A549 (cell line): ENCODE results near the gene PRDM5. TPM values are rescaled to one million over a fixed set of nuclear protein-coding genes. Genes with fewer than 3 reads are reported as not detected.

Source experiments
- ATAC-seq, 2 experiments: fragments of 200-7000 bp in 1 of 2; fragments of >200 bp in 1 of 2; cut with Nextera tagmentation in 1 of 2; cut with Tn5 transposase in 1 of 2; 3 replicates each; pipeline versions ENCODE4 v1.8.0 to v1.9.1; 2018 to 2020; ENCODE audit warnings: mild to moderate bottlenecking in 1 of 2, moderate library complexity in 1 of 2
- CTCF ChIA-PET: fragments of 300-600 bp; sonication (Branson Sonifier 250); formaldehyde crosslinking; extraction: SDS; loops from one replicate; lab custom pipeline; 2021; ENCODE audit warnings: antibody characterized with exemption, inconsistent platforms; lab: Yijun Ruan, JAX
- POLR2A ChIA-PET: fragments of 350-600 bp; formaldehyde crosslinking; extraction: SDS; loops from one replicate; lab custom pipeline; 2021; ENCODE audit warnings: antibody characterized with exemption, inconsistent platforms; lab: Yijun Ruan, JAX
- DNase-seq, 2 experiments: peaks; one replicate each; pipeline versions ENCODE4 v3.0.0 to v3.0.0-alpha.2; 2011 to 2016; ENCODE audit warnings: low read depth in 1 of 2, low spot score in 1 of 2
- FAIRE-seq: peaks from 2 replicates; lab custom pipeline; 2011; peaks lifted over from hg19 to GRCh38; lab: Jason Lieb, UNC
- H3K27ac ChIP-seq, 2 experiments: fragments of >200 bp; sonication (Bioruptor Twin); formaldehyde crosslinking; 3 replicates each; pipeline ENCODE4 v1.5.1; 2016 to 2017
- H3K4me1 ChIP-seq: fragments of >200 bp; sonication (Bioruptor Twin); formaldehyde crosslinking; 3 replicates; pipeline ENCODE4 v1.6.1; 2016
- H3K4me2 ChIP-seq: fragments of >200 bp; sonication (Bioruptor Twin); formaldehyde crosslinking; 3 replicates; pipeline ENCODE4 v1.6.1; 2016
- H3K4me3 ChIP-seq: fragments of >200 bp; sonication (Bioruptor Twin); formaldehyde crosslinking; 3 replicates; pipeline ENCODE4 v1.5.1; 2016
- H3K9me3 ChIP-seq: fragments of >200 bp; sonication (Bioruptor Twin); formaldehyde crosslinking; 3 replicates; pipeline ENCODE4 v1.6.1; 2016
- ATOH8 ChIP-seq: fragments of 250-450 bp; sonication (Bioruptor Pico); IDR thresholded peaks from 2 replicates; pipeline ENCODE4 v1.5.0; 2020; ENCODE audit warnings: low read depth, mild to moderate bottlenecking, moderate library complexity
- CEBPB ChIP-seq, 2 experiments: fragments of >200 bp in 1 of 2; sonication (Bioruptor Twin) in 1 of 2; formaldehyde crosslinking in 1 of 2; IDR thresholded peaks; 2 replicates each; pipeline ENCODE4 v1.6.1; 2012 to 2016
- CHD2 ChIP-seq: fragments of 150-350 bp; IDR thresholded peaks from 2 replicates; pipeline ENCODE4 v1.6.1; 2014; ENCODE audit warnings: low read length; ENCODE audit not compliant: partially characterized antibody
- CTCF ChIP-seq: fragments of >200 bp; sonication (Bioruptor Twin); formaldehyde crosslinking; IDR thresholded peaks from 3 replicates; pipeline ENCODE4 v1.5.1; 2016
- EHMT2 ChIP-seq: fragments of 200-600 bp; sonication (generic); IDR thresholded peaks from 2 replicates; pipeline ENCODE4 v1.6.1; 2016; ENCODE audit warnings: antibody characterized with exemption, low read depth, mild to moderate bottlenecking, moderate library complexity
- ESRRA ChIP-seq: fragments of 150-350 bp; IDR thresholded peaks from 2 replicates; pipeline ENCODE4 v1.6.1; 2014; ENCODE audit warnings: mild to moderate bottlenecking, low read length, borderline replicate concordance
- FOSL2 ChIP-seq, 2 experiments: fragments of 450-650 bp in 1 of 2; fragments of >200 bp in 1 of 2; sonication (Bioruptor Twin) in 1 of 2; formaldehyde crosslinking; IDR thresholded peaks; 2 replicates each; pipeline versions ENCODE4 v1.5.0 to v1.6.1; 2016 to 2020; ENCODE audit warnings: mild to moderate bottlenecking in 1 of 2, moderate library complexity in 1 of 2
- GATA3 ChIP-seq: IDR thresholded peaks from 2 replicates; pipeline ENCODE4 v1.6.1; 2012; ENCODE audit warnings: borderline replicate concordance
- HDAC2 ChIP-seq: fragments of 200-600 bp; sonication (generic); IDR thresholded peaks from 2 replicates; pipeline ENCODE4 v1.6.1; 2016
- MAFK ChIP-seq: fragments of 450-650 bp; IDR thresholded peaks from 2 replicates; pipeline ENCODE4 v1.6.1; 2014; ENCODE audit not compliant: partially characterized antibody
- MAZ ChIP-seq: fragments of 150-350 bp; IDR thresholded peaks from 2 replicates; pipeline ENCODE4 v1.6.1; 2014; ENCODE audit warnings: antibody characterized with exemption, low read depth, low read length, borderline replicate concordance
- NPAS2 ChIP-seq: fragments of 250-450 bp; sonication (Bioruptor Pico); IDR thresholded peaks from 2 replicates; pipeline ENCODE4 v1.8.0; 2022; ENCODE audit warnings: mild to moderate bottlenecking, moderate library complexity, borderline replicate concordance
- POLR2AphosphoS2 ChIP-seq: conservative IDR thresholded peaks from 2 replicates; pipeline ENCODE4 v1.6.1; 2012; ENCODE audit warnings: low read length, improper control_type of control experiment, inconsistent platforms
- RAD21 ChIP-seq, 2 experiments: fragments of >200 bp in 1 of 2; sonication (Bioruptor Twin) in 1 of 2; formaldehyde crosslinking in 1 of 2; IDR thresholded peaks in 1 of 2; conservative IDR thresholded peaks in 1 of 2; 2 replicates in 1 of 2; 3 replicates in 1 of 2; pipeline ENCODE4 v1.6.1; 2012 to 2018; ENCODE audit warnings: inconsistent platforms in 1 of 2
- REST ChIP-seq: fragments of 200-600 bp; sonication (generic); IDR thresholded peaks from 2 replicates; pipeline ENCODE4 v1.6.1; 2016; ENCODE audit warnings: antibody characterized with exemption, mild to moderate bottlenecking, moderate library complexity
- SREBF2 ChIP-seq: fragments of 450-650 bp; IDR thresholded peaks from 2 replicates; pipeline ENCODE4 v1.6.1; 2014; ENCODE audit warnings: mild to moderate bottlenecking, moderate library complexity
- WGBS: methylation state at CpG from one replicate; pipeline ENCODE4 v1.1.6; 2017; ENCODE audit errors: missing lambda C conversion rate; 5-methylcytosine and 5-hydroxymethylcytosine counted together
- polyA plus RNA-seq, 4 experiments: library from polyadenylated mRNA; depleted of rRNA in 3 of 4; stranded (reverse); fragments of >200 nt; fragmentation: RNase III in 1 of 4; extraction: RNeasy Plus Mini Kit Qiagen cat#74134 plus additional on column Dnase treatment in 1 of 4; gene quantifications; 2 replicates in 3 of 4; 3 replicates in 1 of 4; pipeline ENCODE4 v1.2.3, GENCODE V29; 2011 to 2017
- TF ChIP-seq, protein P1 (sequence below): fragments of >200 bp; sonication (Bioruptor Twin); formaldehyde crosslinking; IDR thresholded peaks from 2 replicates; pipeline ENCODE4 v1.6.1; 2016
- TF ChIP-seq, protein P2 (sequence below): IDR thresholded peaks from 2 replicates; pipeline ENCODE4 v1.6.1; 2012
- TF ChIP-seq, protein P3 (sequence below): fragments of 150-350 bp; IDR thresholded peaks from 2 replicates; pipeline ENCODE4 v1.6.1; 2014; ENCODE audit warnings: low read depth, mild to moderate bottlenecking, low read length

PRDM5 gene
- polyA plus RNA-seq, 2 of the 4 experiments (the other 2 are of a cell fraction) = 6.5 to 12.9 TPM

DNA sequence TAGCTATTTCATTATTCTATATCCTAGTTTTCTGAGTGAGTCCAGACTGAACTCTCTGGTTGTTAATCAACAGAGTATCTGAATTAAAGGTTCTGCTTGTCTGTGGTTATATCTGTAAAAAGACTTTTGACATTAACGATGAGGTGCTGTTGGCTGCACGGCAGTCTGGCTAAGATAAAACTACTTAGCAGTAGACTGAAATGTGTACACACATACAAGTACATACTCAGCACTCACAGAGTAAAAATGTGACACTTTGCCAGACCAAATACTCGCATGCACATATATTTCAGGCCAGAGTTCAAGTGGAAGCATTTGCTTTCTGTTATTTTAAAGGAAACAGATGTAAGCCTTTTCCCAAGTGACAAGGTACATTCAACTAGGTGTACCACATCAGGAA lies 80.5 kb downstream of the PRDM5 start:
- no peaks in the 10 kb centered on the region for H3K4me1 ChIP-seq
- POLR2A ChIA-PET = no interaction called here
- 78% methylated on average over 3 of the region's 3 CpGs for whole genome bisulfite sequencing
- FAIRE-seq = no peak
- no peaks in the 10 kb centered on the region for H3K9me3 ChIP-seq
- CTCF ChIA-PET = no interaction called here
- no peak overlapping the region for H3K4me2 ChIP-seq
- TF ChIP-seq, protein P1, sequence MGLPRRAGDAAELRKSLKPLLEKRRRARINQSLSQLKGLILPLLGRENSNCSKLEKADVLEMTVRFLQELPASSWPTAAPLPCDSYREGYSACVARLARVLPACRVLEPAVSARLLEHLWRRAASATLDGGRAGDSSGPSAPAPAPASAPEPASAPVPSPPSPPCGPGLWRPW = no peak
- TF ChIP-seq FOSL2 (IDR thresholded peaks at IDR 0.05) (no peak), FOSL2 (CRISPR knock-in tag; IDR thresholded peaks at IDR 0.05) (no peak), EHMT2 (no peak), REST (no peak), NPAS2 (CRISPR knock-in tag) (no peak), SREBF2 (no peak), HDAC2 (no peak), CTCF (no peak), MAZ (no peak)
- ATAC-seq = no peak
- no peak overlapping the region for H3K27ac ChIP-seq
- H3K4me3 ChIP-seq = no peak overlapping the region
- DNase-seq = no peak

DNA sequence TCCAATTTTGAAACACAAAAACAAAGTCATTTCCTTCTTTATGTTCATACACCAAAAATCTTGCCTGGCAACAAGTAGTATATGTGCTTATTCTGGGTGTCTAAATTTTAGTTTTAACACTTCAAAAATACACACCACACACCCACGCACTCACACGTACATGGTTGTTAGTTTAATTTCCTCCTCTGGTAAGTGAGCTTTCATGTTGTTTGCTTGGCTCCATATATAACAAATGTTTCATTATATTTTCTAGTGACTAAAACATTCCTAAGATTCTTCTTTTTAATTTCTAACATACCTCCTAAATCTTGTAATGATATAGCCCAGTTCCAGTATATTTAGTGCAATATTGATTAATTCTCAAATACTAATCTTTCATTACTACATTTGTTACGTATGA lies 80.9 kb downstream of the PRDM5 start:
- CTCF ChIA-PET = no interaction called here
- no peak for TF ChIP-seq GATA3
- no peak for TF ChIP-seq CHD2
- TF ChIP-seq, all 56 proteins: peak for 0
- POLR2A ChIA-PET = no interaction called here

DNA sequence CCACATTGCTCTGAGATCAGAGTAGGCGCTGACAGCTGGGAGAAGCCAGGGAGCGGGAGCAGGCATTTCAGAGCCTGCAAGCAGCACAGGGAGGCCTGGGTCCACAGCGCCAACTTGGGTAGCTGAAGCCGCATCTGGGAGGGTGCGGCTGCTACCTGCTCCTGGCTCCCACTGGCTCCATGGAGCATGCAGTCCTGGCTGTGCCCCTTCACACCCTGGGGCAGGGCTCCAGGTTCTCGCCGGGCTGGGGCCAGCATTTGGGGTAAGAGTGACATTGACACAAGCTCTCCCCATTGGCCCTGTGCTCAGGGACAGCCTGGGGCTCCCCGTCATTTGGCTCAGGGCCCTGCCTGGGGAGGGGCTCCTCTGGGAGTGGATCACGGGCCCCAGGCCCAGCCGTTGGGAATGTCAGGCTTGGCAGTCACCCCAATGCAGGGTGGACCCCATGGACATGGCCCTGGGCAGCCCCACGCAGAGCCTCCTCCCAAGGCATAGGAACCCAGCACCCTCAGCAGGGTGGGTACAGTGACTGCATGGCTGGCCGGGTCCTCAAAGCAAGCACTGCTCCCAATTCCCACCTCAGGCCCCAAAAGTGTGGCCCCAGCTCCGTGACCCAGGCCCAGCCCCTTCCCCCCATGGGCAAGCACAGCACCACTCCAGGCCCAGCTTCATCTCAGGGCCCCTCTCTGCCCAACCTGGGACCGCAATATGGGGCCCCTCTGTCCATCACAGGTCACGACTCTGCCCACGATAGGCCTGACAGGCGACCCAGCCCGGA lies 82.4 kb downstream of the PRDM5 start:
- POLR2A ChIA-PET = no interaction called here
- WGBS = no CpG with 5 or more reads among the region's 18 CpGs
- no peak for ATAC-seq

More for the DNA sequence above, 80.9 kb downstream of the PRDM5 start:
- Histone ChIP-seq H3K4me3 (no peak overlapping the region), H3K4me2 (no peak overlapping the region), H3K4me1 (no peaks in the 10 kb centered on the region), H3K9me3 (no peaks in the 10 kb centered on the region), H3K27ac (no peak overlapping the region)
- no peak for FAIRE-seq
- no peak for DNase-seq
- ATAC-seq = no peak
- 82% methylated on average over 3 of the region's 3 CpGs for WGBS

More for the DNA sequence above, 82.4 kb downstream of the PRDM5 start:
- CTCF ChIA-PET = no interaction called here
- Histone ChIP-seq H3K4me1 (no peaks in the 10 kb centered on the region), H3K9me3 (no peaks in the 10 kb centered on the region), H3K4me3 (no peak overlapping the region), H3K27ac (no peak overlapping the region), H3K4me2 (no peak overlapping the region)
- DNase-seq (no peak), FAIRE-seq (no peak)
- TF ChIP-seq, protein P2, sequence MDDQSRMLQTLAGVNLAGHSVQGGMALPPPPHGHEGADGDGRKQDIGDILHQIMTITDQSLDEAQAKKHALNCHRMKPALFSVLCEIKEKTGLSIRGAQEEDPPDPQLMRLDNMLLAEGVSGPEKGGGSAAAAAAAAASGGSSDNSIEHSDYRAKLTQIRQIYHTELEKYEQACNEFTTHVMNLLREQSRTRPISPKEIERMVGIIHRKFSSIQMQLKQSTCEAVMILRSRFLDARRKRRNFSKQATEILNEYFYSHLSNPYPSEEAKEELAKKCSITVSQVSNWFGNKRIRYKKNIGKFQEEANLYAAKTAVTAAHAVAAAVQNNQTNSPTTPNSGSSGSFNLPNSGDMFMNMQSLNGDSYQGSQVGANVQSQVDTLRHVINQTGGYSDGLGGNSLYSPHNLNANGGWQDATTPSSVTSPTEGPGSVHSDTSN = no peak
- TF ChIP-seq ESRRA = no peak
- TF ChIP-seq HDAC2 = no peak
- TF ChIP-seq ATOH8 (CRISPR knock-in tag) = no peak
- TF ChIP-seq, protein P3, sequence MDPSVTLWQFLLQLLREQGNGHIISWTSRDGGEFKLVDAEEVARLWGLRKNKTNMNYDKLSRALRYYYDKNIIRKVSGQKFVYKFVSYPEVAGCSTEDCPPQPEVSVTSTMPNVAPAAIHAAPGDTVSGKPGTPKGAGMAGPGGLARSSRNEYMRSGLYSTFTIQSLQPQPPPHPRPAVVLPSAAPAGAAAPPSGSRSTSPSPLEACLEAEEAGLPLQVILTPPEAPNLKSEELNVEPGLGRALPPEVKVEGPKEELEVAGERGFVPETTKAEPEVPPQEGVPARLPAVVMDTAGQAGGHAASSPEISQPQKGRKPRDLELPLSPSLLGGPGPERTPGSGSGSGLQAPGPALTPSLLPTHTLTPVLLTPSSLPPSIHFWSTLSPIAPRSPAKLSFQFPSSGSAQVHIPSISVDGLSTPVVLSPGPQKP = no peak
- no peak for TF ChIP-seq CEBPB (IDR thresholded peaks at IDR 0.05)
- no peak for TF ChIP-seq POLR2AphosphoS2
- TF ChIP-seq NPAS2 (CRISPR knock-in tag) = no peak
- TF ChIP-seq RAD21 (conservative IDR thresholded peaks at IDR 0.05 in 1 of 2, IDR thresholded peaks at IDR 0.05 in 1 of 2) = no peak
- TF ChIP-seq MAFK = no peak
